OCI-LY1 (cell line): ENCODE measurements around the gene M1AP.

Source experiments
- CTCF ChIP-seq: fragments of 200-600 bp; sonication (generic), shearing (Covaris generic); IDR thresholded peaks from 2 replicates; pipeline ENCODE4 v1.5.1; 2017; ENCODE audit warnings: mild to moderate bottlenecking, antibody characterized with exemption, low read length, moderate library complexity, mixed read lengths
- EZH2 ChIP-seq: fragments of 200-600 bp; sonication (generic), shearing (Covaris generic); IDR thresholded peaks from 2 replicates; pipeline ENCODE4 v1.8.0; 2017; ENCODE audit warnings: borderline replicate concordance, mixed run types, mild to moderate bottlenecking, antibody characterized with exemption, low read length, moderate library complexity, mixed read lengths

- TF ChIP-seq CTCF (peak; percentile 39; the same call in 1 of the 2 replicates), EZH2 (no peak)
These were observed 75.8 kb downstream of the M1AP start for GRCh38 chr2:74572178-74572925.
